Right lobe of liver (tissue), 4 donors: ENCODE measurements around the gene PREX1.

Source experiments
- POLR2A ChIP-seq: fragments of 450-650 bp; IDR thresholded peaks from one replicate; pipeline ENCODE4 v1.6.1; 2017; ENCODE audit warnings: antibody characterized with exemption, mild to moderate bottlenecking
- TF ChIP-seq, protein P1 (sequence below), 4 donors: fragments of 200-600 bp in 3 of 4; fragments of 450-650 bp in 1 of 4; IDR thresholded peaks; one replicate each; pipeline versions ENCODE4 v1.5.1 to v1.8.0; 2016 to 2022; ENCODE audit warnings: antibody characterized with exemption in 4 of 4, mild to moderate bottlenecking in 2 of 4
- donor health status: DM: no; HTN: no; CAD: no.
- donor health status: DM: no; HTN: no; CAD: no.
- donor health status: DM: no; HTN: yes; CAD: no.

- TF ChIP-seq, protein P1, sequence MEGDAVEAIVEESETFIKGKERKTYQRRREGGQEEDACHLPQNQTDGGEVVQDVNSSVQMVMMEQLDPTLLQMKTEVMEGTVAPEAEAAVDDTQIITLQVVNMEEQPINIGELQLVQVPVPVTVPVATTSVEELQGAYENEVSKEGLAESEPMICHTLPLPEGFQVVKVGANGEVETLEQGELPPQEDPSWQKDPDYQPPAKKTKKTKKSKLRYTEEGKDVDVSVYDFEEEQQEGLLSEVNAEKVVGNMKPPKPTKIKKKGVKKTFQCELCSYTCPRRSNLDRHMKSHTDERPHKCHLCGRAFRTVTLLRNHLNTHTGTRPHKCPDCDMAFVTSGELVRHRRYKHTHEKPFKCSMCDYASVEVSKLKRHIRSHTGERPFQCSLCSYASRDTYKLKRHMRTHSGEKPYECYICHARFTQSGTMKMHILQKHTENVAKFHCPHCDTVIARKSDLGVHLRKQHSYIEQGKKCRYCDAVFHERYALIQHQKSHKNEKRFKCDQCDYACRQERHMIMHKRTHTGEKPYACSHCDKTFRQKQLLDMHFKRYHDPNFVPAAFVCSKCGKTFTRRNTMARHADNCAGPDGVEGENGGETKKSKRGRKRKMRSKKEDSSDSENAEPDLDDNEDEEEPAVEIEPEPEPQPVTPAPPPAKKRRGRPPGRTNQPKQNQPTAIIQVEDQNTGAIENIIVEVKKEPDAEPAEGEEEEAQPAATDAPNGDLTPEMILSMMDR (IDR thresholded peaks at IDR 0.05) = no peak
- no peak for TF ChIP-seq POLR2A
Observed at GRCh38 chr20:48624315-48625020, 203.3 kb downstream of the PREX1 start.
